Measurements from ENCODE around the gene C6orf52. TPM values are rescaled to one million over a fixed set of nuclear protein-coding genes. Genes with fewer than 3 reads are reported as not detected.
A peak's percentile ranks its signal among the peaks of the same experiment; 100 is the strongest.

The C6orf52 gene
- total RNA-seq, 3 donors from 2014 or later, result 1.3 TPM; not detected in 2

- no peaks in the 10 kb centered on the region for H3K27me3 ChIP-seq
- H3K4me3 ChIP-seq, result peak overlapping the region in 2 of 3 donors; percentile 37
- TF ChIP-seq POLR2AphosphoS5 (IDR thresholded peaks at IDR 0.05) (no peak), CTCF (IDR thresholded peaks at IDR 0.05) (no peak), POLR2A (IDR thresholded peaks at IDR 0.05) (no peak)
- H3K27ac ChIP-seq, result no peak overlapping the region
- H3K4me1 ChIP-seq, result no peaks in the 10 kb centered on the region
- DNase-seq (ENCODE audit: low spot score in 2 of 2), result no peak
- peaks cover 0 to 4% of the 10 kb centered on the region in 2 donors for H3K9me3 ChIP-seq
- H3K36me3 ChIP-seq, result no peaks in the 10 kb centered on the region
- intact Hi-C loops (cut with DNase I; ENCODE audit: low total_unique reads), result no loop called here
These were observed 34.6 kb downstream of the C6orf52 start for GRCh38 chr6:10659699-10660348.

- Histone ChIP-seq H3K9me3 (no peaks in the 10 kb centered on the region), H3K36me3 (no peaks in the 10 kb centered on the region), H3K4me1 (no peaks in the 10 kb centered on the region), H3K27me3 (no peaks in the 10 kb centered on the region), H3K27ac (no peak overlapping the region), H3K4me3 (peak overlapping the region in 2 of 3 donors; percentile 37)
- intact Hi-C loops (cut with DNase I; ENCODE audit: low total_unique reads), result no loop called here
- no peak for TF ChIP-seq POLR2AphosphoS5 (IDR thresholded peaks at IDR 0.05)
- TF ChIP-seq POLR2A (IDR thresholded peaks at IDR 0.05), result no peak
- no peak for TF ChIP-seq CTCF (IDR thresholded peaks at IDR 0.05)
- no peak for DNase-seq (ENCODE audit: low spot score in 2 of 2)
These were observed 35.3 kb downstream of the C6orf52 start for GRCh38 chr6:10658910-10659698.

- Histone ChIP-seq H3K4me3 (no peak overlapping the region), H3K4me1 (no peaks in the 10 kb centered on the region), H3K27ac (no peak overlapping the region), H3K36me3 (no peaks in the 10 kb centered on the region), H3K9me3 (no peaks in the 10 kb centered on the region), H3K27me3 (no peaks in the 10 kb centered on the region)
- intact Hi-C loops (cut with DNase I; ENCODE audit: low total_unique reads), result no loop called here
- TF ChIP-seq CTCF (IDR thresholded peaks at IDR 0.05), result no peak
- no peak for TF ChIP-seq POLR2AphosphoS5 (IDR thresholded peaks at IDR 0.05)
- no peak for TF ChIP-seq POLR2A (IDR thresholded peaks at IDR 0.05)
- DNase-seq (ENCODE audit: low spot score in 2 of 2), result no peak
These were observed 38.8 kb downstream of the C6orf52 start for GRCh38 chr6:10655508-10656055.

- Histone ChIP-seq H3K36me3 (no peaks in the 10 kb centered on the region), H3K27ac (no peak overlapping the region), H3K9me3 (no peaks in the 10 kb centered on the region), H3K27me3 (no peaks in the 10 kb centered on the region), H3K4me1 (no peaks in the 10 kb centered on the region), H3K4me3 (no peak overlapping the region)
- DNase-seq (ENCODE audit: low spot score in 2 of 2), result no peak
- intact Hi-C loops (cut with DNase I; ENCODE audit: low total_unique reads), result no loop called here
- TF ChIP-seq CTCF (IDR thresholded peaks at IDR 0.05) (no peak), POLR2AphosphoS5 (IDR thresholded peaks at IDR 0.05) (no peak), POLR2A (IDR thresholded peaks at IDR 0.05) (no peak)
These were observed 50.2 kb downstream of the C6orf52 start for GRCh38 chr6:10644225-10644624.

- no peak overlapping the region for H3K27ac ChIP-seq
- H3K4me1 ChIP-seq, result no peaks in the 10 kb centered on the region
- no peak for TF ChIP-seq CTCF (IDR thresholded peaks at IDR 0.05)
- TF ChIP-seq POLR2A (IDR thresholded peaks at IDR 0.05), result no peak
- no peak for TF ChIP-seq POLR2AphosphoS5 (IDR thresholded peaks at IDR 0.05)
- DNase-seq (ENCODE audit: low spot score in 2 of 2), result no peak
- no peak overlapping the region for H3K4me3 ChIP-seq
- intact Hi-C loops (cut with DNase I; ENCODE audit: low total_unique reads), result no loop called here
- no peaks in the 10 kb centered on the region for H3K9me3 ChIP-seq
- H3K36me3 ChIP-seq, result no peaks in the 10 kb centered on the region
- H3K27me3 ChIP-seq, result no peaks in the 10 kb centered on the region
These were observed 51.2 kb downstream of the C6orf52 start for GRCh38 chr6:10643201-10643651.
